ENCODE measurements around the gene DNAJC16.

DNAJC16 gene

GRCh38 chr1:15501208-15502032, 25.2 kb upstream of the DNAJC16 start:
- no peak overlapping the region for H3K27ac ChIP-seq (ENCODE audit: low read depth, low read length)
- no peak overlapping the region for H2BK5ac ChIP-seq (ENCODE audit: low read length)
- no peak overlapping the region for H2AK5ac ChIP-seq (ENCODE audit: low read length)
- H3K4me3 ChIP-seq (ENCODE audit: low read length), result no peak overlapping the region
- no peak overlapping the region for H3K4ac ChIP-seq (ENCODE audit: low read depth, low read length)
- no peak overlapping the region for H3K18ac ChIP-seq (ENCODE audit: low read length)
- H3K4me1 ChIP-seq (ENCODE audit: control insufficient read depth, low read depth, low read length), result no peaks in the 10 kb centered on the region
- H3K27me3 ChIP-seq (ENCODE audit: insufficient read depth, low read length, poor library complexity), result no peaks in the 10 kb centered on the region
- H4K8ac ChIP-seq (ENCODE audit: low read depth, low read length), result no peak overlapping the region
- H3K36me3 ChIP-seq (ENCODE audit: control insufficient read depth, insufficient read depth, low read length), result no peaks in the 10 kb centered on the region
- no peak overlapping the region for H2BK120ac ChIP-seq (ENCODE audit: low read depth, low read length)
- no peak overlapping the region for H2BK15ac ChIP-seq (replicated peaks; ENCODE audit: low read depth)
- no peak overlapping the region for H3K4me2 ChIP-seq (ENCODE audit: low read length)
- WGBS (ENCODE audit: extremely low coverage, insufficient coverage, low lambda C conversion rate), result no CpG with 5 or more reads among the region's 17 CpGs
- peak; percentile 73 for DNase-seq
- no peak overlapping the region for H4K5ac ChIP-seq (ENCODE audit: low read length)
- H3K9ac ChIP-seq (ENCODE audit: low read length), result no peak overlapping the region
- H3K79me1 ChIP-seq (ENCODE audit: low read length), result no peaks in the 10 kb centered on the region
- no peaks in the 10 kb centered on the region for H3K79me2 ChIP-seq (ENCODE audit: control insufficient read depth, insufficient read depth, low read length)
- no peak overlapping the region for H3K56ac ChIP-seq (ENCODE audit: low read length)
- H3K23ac ChIP-seq (ENCODE audit: low read length), result no peak overlapping the region

GRCh38 chr1:15504436-15504835, 22.2 kb upstream of the DNAJC16 start:
- Histone ChIP-seq H3K4me2 (ENCODE audit: low read length) (no peak overlapping the region), H2BK15ac (replicated peaks; ENCODE audit: low read depth) (no peak overlapping the region), H3K23ac (ENCODE audit: low read length) (no peak overlapping the region)

GRCh38 chr1:15506831-15507230, 19.8 kb upstream of the DNAJC16 start:
- Histone ChIP-seq H3K23ac (ENCODE audit: low read length) (no peak overlapping the region), H4K8ac (ENCODE audit: low read depth, low read length) (no peak overlapping the region), H2BK15ac (replicated peaks; ENCODE audit: low read depth) (no peak overlapping the region), H4K5ac (ENCODE audit: low read length) (no peak overlapping the region), H3K27me3 (ENCODE audit: insufficient read depth, low read length, poor library complexity) (no peaks in the 10 kb centered on the region), H2BK120ac (ENCODE audit: low read depth, low read length) (no peak overlapping the region), H3K4me1 (ENCODE audit: control insufficient read depth, low read depth, low read length) (peaks cover 4% of the 10 kb centered on the region), H3K36me3 (ENCODE audit: control insufficient read depth, insufficient read depth, low read length) (no peaks in the 10 kb centered on the region), H3K18ac (ENCODE audit: low read length) (no peak overlapping the region), H2AK5ac (ENCODE audit: low read length) (no peak overlapping the region), H3K56ac (ENCODE audit: low read length) (no peak overlapping the region), H2BK5ac (ENCODE audit: low read length) (no peak overlapping the region), H3K27ac (ENCODE audit: low read depth, low read length) (no peak overlapping the region), H3K4me3 (ENCODE audit: low read length) (no peak overlapping the region), H3K4me2 (ENCODE audit: low read length) (no peak overlapping the region), H3K4ac (ENCODE audit: low read depth, low read length) (no peak overlapping the region), H3K79me2 (ENCODE audit: control insufficient read depth, insufficient read depth, low read length) (no peaks in the 10 kb centered on the region), H3K9ac (ENCODE audit: low read length) (no peak overlapping the region), H3K79me1 (ENCODE audit: low read length) (no peaks in the 10 kb centered on the region)
- DNase-seq, result no peak
- WGBS (ENCODE audit: extremely low coverage, insufficient coverage, low lambda C conversion rate), result no CpG with 5 or more reads among the region's 17 CpGs

More at GRCh38 chr1:15504436-15504835, 22.2 kb upstream of the DNAJC16 start:
- no peak overlapping the region for H3K56ac ChIP-seq (ENCODE audit: low read length)
- H3K36me3 ChIP-seq (ENCODE audit: control insufficient read depth, insufficient read depth, low read length), result no peaks in the 10 kb centered on the region
- H3K79me2 ChIP-seq (ENCODE audit: control insufficient read depth, insufficient read depth, low read length), result no peaks in the 10 kb centered on the region
- H3K27me3 ChIP-seq (ENCODE audit: insufficient read depth, low read length, poor library complexity), result no peaks in the 10 kb centered on the region
- no peak overlapping the region for H2BK5ac ChIP-seq (ENCODE audit: low read length)
- no peak overlapping the region for H2BK120ac ChIP-seq (ENCODE audit: low read depth, low read length)
- WGBS (ENCODE audit: extremely low coverage, insufficient coverage, low lambda C conversion rate), result no CpG with 5 or more reads among the region's 4 CpGs
- H3K79me1 ChIP-seq (ENCODE audit: low read length), result no peaks in the 10 kb centered on the region
- H2AK5ac ChIP-seq (ENCODE audit: low read length), result no peak overlapping the region
- H4K5ac ChIP-seq (ENCODE audit: low read length), result no peak overlapping the region
- H3K4ac ChIP-seq (ENCODE audit: low read depth, low read length), result no peak overlapping the region
- no peak for DNase-seq
- no peak overlapping the region for H3K9ac ChIP-seq (ENCODE audit: low read length)
- no peak overlapping the region for H3K27ac ChIP-seq (ENCODE audit: low read depth, low read length)
- no peak overlapping the region for H3K4me3 ChIP-seq (ENCODE audit: low read length)
- H4K8ac ChIP-seq (ENCODE audit: low read depth, low read length), result no peak overlapping the region
- H3K18ac ChIP-seq (ENCODE audit: low read length), result no peak overlapping the region
- H3K4me1 ChIP-seq (ENCODE audit: control insufficient read depth, low read depth, low read length), result peaks cover 4% of the 10 kb centered on the region

GRCh38 chr1:15507278-15507677, 19.4 kb upstream of the DNAJC16 start:
- Histone ChIP-seq H2AK5ac (ENCODE audit: low read length) (no peak overlapping the region), H2BK15ac (replicated peaks; ENCODE audit: low read depth) (no peak overlapping the region), H3K27me3 (ENCODE audit: insufficient read depth, low read length, poor library complexity) (no peaks in the 10 kb centered on the region), H3K27ac (ENCODE audit: low read depth, low read length) (no peak overlapping the region), H2BK5ac (ENCODE audit: low read length) (no peak overlapping the region), H3K56ac (ENCODE audit: low read length) (no peak overlapping the region), H2BK120ac (ENCODE audit: low read depth, low read length) (no peak overlapping the region), H3K4ac (ENCODE audit: low read depth, low read length) (no peak overlapping the region), H3K79me1 (ENCODE audit: low read length) (no peaks in the 10 kb centered on the region), H3K18ac (ENCODE audit: low read length) (no peak overlapping the region), H3K23ac (ENCODE audit: low read length) (no peak overlapping the region), H4K8ac (ENCODE audit: low read depth, low read length) (no peak overlapping the region), H3K4me3 (ENCODE audit: low read length) (no peak overlapping the region), H3K4me1 (ENCODE audit: control insufficient read depth, low read depth, low read length) (peaks cover 4% of the 10 kb centered on the region), H4K5ac (ENCODE audit: low read length) (no peak overlapping the region), H3K9ac (ENCODE audit: low read length) (no peak overlapping the region), H3K79me2 (ENCODE audit: control insufficient read depth, insufficient read depth, low read length) (no peaks in the 10 kb centered on the region), H3K4me2 (ENCODE audit: low read length) (no peak overlapping the region), H3K36me3 (ENCODE audit: control insufficient read depth, insufficient read depth, low read length) (no peaks in the 10 kb centered on the region)
- no peak for DNase-seq
- no CpG with 5 or more reads among the region's 5 CpGs for WGBS (ENCODE audit: extremely low coverage, insufficient coverage, low lambda C conversion rate)

DNA sequence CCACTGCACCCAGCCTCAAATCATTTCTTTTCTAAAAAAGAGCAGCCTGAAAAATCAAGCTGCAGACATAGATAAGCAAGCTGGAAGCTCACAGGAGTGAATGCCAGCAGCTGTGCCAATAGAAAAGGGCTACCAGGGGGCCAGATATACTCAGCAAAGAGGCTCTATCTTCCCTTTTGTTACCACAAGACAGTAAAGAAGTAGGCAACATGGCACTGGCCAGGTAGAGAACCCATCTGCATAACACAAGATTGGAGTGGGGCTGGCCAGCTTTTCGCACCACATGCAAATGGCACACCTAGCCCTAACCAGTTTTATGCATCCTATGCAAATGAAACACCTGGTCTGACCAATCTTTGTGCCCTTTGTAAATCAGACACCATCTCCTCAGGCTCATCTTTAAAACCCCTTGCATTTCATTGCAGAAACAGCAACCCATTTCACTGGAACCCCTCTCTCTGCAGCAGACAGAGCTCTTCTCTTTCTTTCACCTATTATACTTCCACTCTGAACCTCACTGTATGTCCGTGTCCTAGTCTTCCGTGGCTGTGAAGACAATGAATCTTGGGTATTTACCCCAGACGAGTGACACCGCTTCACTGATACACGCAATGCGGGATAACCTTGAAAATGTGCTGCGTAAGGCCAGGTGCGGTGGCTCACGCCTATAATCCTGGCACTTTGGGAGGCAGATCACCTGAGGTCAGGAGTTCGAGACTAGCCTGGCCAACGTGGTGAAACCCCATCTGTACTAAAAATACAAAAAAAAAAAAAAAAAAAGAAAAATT, 17.8 kb upstream of the DNAJC16 start:
- H3K56ac ChIP-seq (ENCODE audit: low read length), result no peak overlapping the region
- WGBS (ENCODE audit: extremely low coverage, insufficient coverage, low lambda C conversion rate), result no CpG with 5 or more reads among the region's 12 CpGs
- no peak overlapping the region for H3K23ac ChIP-seq (ENCODE audit: low read length)
- H4K5ac ChIP-seq (ENCODE audit: low read length), result no peak overlapping the region
- H3K36me3 ChIP-seq (ENCODE audit: control insufficient read depth, insufficient read depth, low read length), result no peaks in the 10 kb centered on the region
- H3K4me1 ChIP-seq (ENCODE audit: control insufficient read depth, low read depth, low read length), result peaks cover 4% of the 10 kb centered on the region
- H3K79me2 ChIP-seq (ENCODE audit: control insufficient read depth, insufficient read depth, low read length), result no peaks in the 10 kb centered on the region
- H2BK120ac ChIP-seq (ENCODE audit: low read depth, low read length), result no peak overlapping the region
- DNase-seq, result peak; percentile 35
- H3K9ac ChIP-seq (ENCODE audit: low read length), result no peak overlapping the region
- no peak overlapping the region for H3K4me2 ChIP-seq (ENCODE audit: low read length)
- H3K4me3 ChIP-seq (ENCODE audit: low read length), result no peak overlapping the region
- H2BK15ac ChIP-seq (replicated peaks; ENCODE audit: low read depth), result no peak overlapping the region
- H3K27ac ChIP-seq (ENCODE audit: low read depth, low read length), result no peak overlapping the region
- no peak overlapping the region for H4K8ac ChIP-seq (ENCODE audit: low read depth, low read length)
- no peak overlapping the region for H3K4ac ChIP-seq (ENCODE audit: low read depth, low read length)
- no peak overlapping the region for H2AK5ac ChIP-seq (ENCODE audit: low read length)
- no peak overlapping the region for H2BK5ac ChIP-seq (ENCODE audit: low read length)
- H3K27me3 ChIP-seq (ENCODE audit: insufficient read depth, low read length, poor library complexity), result no peaks in the 10 kb centered on the region
- no peak overlapping the region for H3K18ac ChIP-seq (ENCODE audit: low read length)
- H3K79me1 ChIP-seq (ENCODE audit: low read length), result no peaks in the 10 kb centered on the region
